ENCODE measurements around the gene TVP23A. TPM values are rescaled to one million over a fixed set of nuclear protein-coding genes. Genes with fewer than 3 reads are reported as not detected.

The TVP23A gene
- total and polyA plus RNA-seq, 2 donors (not counting 1 experiment from before 2014, with no cell fraction given), result 0.37 to 3.2 TPM

- H3K4me1 ChIP-seq (ENCODE audit: control insufficient read depth in 2 of 2, insufficient read depth in 2 of 2, low read length in 2 of 2), result peaks cover 27 to 39% of the 10 kb centered on the region in 2 donors
- no peaks in the 10 kb centered on the region for H3K36me3 ChIP-seq (replicated peaks in 1 of 2; ENCODE audit: control extremely low read depth in 1 of 2, control insufficient read depth in 1 of 2, extremely low read depth in 1 of 2, insufficient read depth in 2 of 2, low read length in 1 of 2)
- no peaks in the 10 kb centered on the region for H4K20me1 ChIP-seq (ENCODE audit: control insufficient read depth, insufficient read depth, low read length, poor library complexity, severe bottlenecking)
- no peak overlapping the region for H3K4me2 ChIP-seq (replicated peaks; ENCODE audit: low read depth, low read length, poor library complexity, severe bottlenecking)
- intact Hi-C loops (cut with micrococcal nuclease), result no loop called here
- H3K27me3 ChIP-seq (replicated peaks in 1 of 4; ENCODE audit: control extremely low read depth in 1 of 4, control insufficient read depth in 3 of 4, insufficient read depth in 4 of 4, low read length in 3 of 4), result no peaks in the 10 kb centered on the region
- no peak overlapping the region for H3K9ac ChIP-seq (ENCODE audit: low read length)
- Mint-ChIP-seq H3K9me3 (ENCODE audit: insufficient read depth) (no peaks in the 10 kb centered on the region), H3K27ac (no peak overlapping the region), H3K4me1 (peaks cover 59% of the 10 kb centered on the region), H3K4me3 (no peak overlapping the region), H3K27me3 (no peaks in the 10 kb centered on the region)
- H3K27ac ChIP-seq (ENCODE audit: low read length in 2 of 2), result no peak overlapping the region
- POLR2A ChIA-PET, result no interaction called here
- CTCF ChIA-PET, result interaction anchor here (0.6 to 1.5 kb wide), 4 partner anchors 9 to 18 kb away, joined by 3 read pairs; no protein-coding TSS in a partner anchor
- no peak overlapping the region for H2AFZ ChIP-seq (ENCODE audit: insufficient read depth, low read depth, low read length, poor library complexity, severe bottlenecking)
- H3K9me3 ChIP-seq (ENCODE audit: control extremely low read depth in 1 of 3, control insufficient read depth in 2 of 3, insufficient read depth in 1 of 3, low read length in 2 of 3), result no peaks in the 10 kb centered on the region
- H3K79me2 ChIP-seq (ENCODE audit: control insufficient read depth, insufficient read depth, low read length), result no peaks in the 10 kb centered on the region
- 40% methylated on average over 1 of the region's 4 CpGs for WGBS (ENCODE audit: insufficient coverage)
- TF ChIP-seq EZH2 (IDR thresholded peaks at IDR 0.05; ENCODE audit: borderline replicate concordance, insufficient read depth, low read depth, low read length, poor library complexity, severe bottlenecking), result no peak
- no peak for TF ChIP-seq CTCF (IDR thresholded peaks at IDR 0.05)
- DNase-seq (no peak), ATAC-seq (ENCODE audit: low read depth) (no peak)
- no peak overlapping the region for H3K4me3 ChIP-seq (ENCODE audit: control extremely low read depth in 1 of 5, extremely low read depth in 1 of 5, insufficient read depth in 1 of 5, low read depth in 2 of 5, low read length in 4 of 5)
These were observed 31.9 kb upstream of the TVP23A start for GRCh38 chr16:10850478-10850850.

- intact Hi-C loops (cut with micrococcal nuclease), result no loop called here
- no peak overlapping the region for H3K9ac ChIP-seq (ENCODE audit: low read length)
- Mint-ChIP-seq H3K27me3 (no peaks in the 10 kb centered on the region), H3K27ac (no peak overlapping the region), H3K4me1 (peaks cover 59% of the 10 kb centered on the region), H3K9me3 (ENCODE audit: insufficient read depth) (no peaks in the 10 kb centered on the region), H3K4me3 (no peak overlapping the region)
- H3K27me3 ChIP-seq (replicated peaks in 1 of 4; ENCODE audit: control extremely low read depth in 1 of 4, control insufficient read depth in 3 of 4, insufficient read depth in 4 of 4, low read length in 3 of 4), result no peaks in the 10 kb centered on the region
- H3K4me3 ChIP-seq (ENCODE audit: control extremely low read depth in 1 of 5, extremely low read depth in 1 of 5, insufficient read depth in 1 of 5, low read depth in 2 of 5, low read length in 4 of 5), result no peak overlapping the region
- ATAC-seq (ENCODE audit: low read depth) (no peak), DNase-seq (no peak)
- TF ChIP-seq CTCF (IDR thresholded peaks at IDR 0.05) (no peak), EZH2 (IDR thresholded peaks at IDR 0.05; ENCODE audit: borderline replicate concordance, insufficient read depth, low read depth, low read length, poor library complexity, severe bottlenecking) (no peak)
- H3K9me3 ChIP-seq (ENCODE audit: control extremely low read depth in 1 of 3, control insufficient read depth in 2 of 3, insufficient read depth in 1 of 3, low read length in 2 of 3), result no peaks in the 10 kb centered on the region
- no peak overlapping the region for H2AFZ ChIP-seq (ENCODE audit: insufficient read depth, low read depth, low read length, poor library complexity, severe bottlenecking)
- H3K79me2 ChIP-seq (ENCODE audit: control insufficient read depth, insufficient read depth, low read length), result no peaks in the 10 kb centered on the region
- POLR2A ChIA-PET, result interaction anchor here (0.7 kb wide), 2 partner anchors 28 to 61 kb away, joined by 5 to 12 read pairs; no protein-coding TSS in a partner anchor
- H3K4me2 ChIP-seq (replicated peaks; ENCODE audit: low read depth, low read length, poor library complexity, severe bottlenecking), result no peak overlapping the region
- CTCF ChIA-PET, result interaction anchor here (0.7 to 1.5 kb wide), 4 partner anchors 11 to 20 kb away, joined by 3 to 4 read pairs (median 3); no protein-coding TSS in a partner anchor
- H3K27ac ChIP-seq (ENCODE audit: low read length in 2 of 2), result no peak overlapping the region
- no peaks in the 10 kb centered on the region for H3K36me3 ChIP-seq (replicated peaks in 1 of 2; ENCODE audit: control extremely low read depth in 1 of 2, control insufficient read depth in 1 of 2, extremely low read depth in 1 of 2, insufficient read depth in 2 of 2, low read length in 1 of 2)
- peaks cover 26 to 39% of the 10 kb centered on the region in 2 donors for H3K4me1 ChIP-seq (ENCODE audit: control insufficient read depth in 2 of 2, insufficient read depth in 2 of 2, low read length in 2 of 2)
- no peaks in the 10 kb centered on the region for H4K20me1 ChIP-seq (ENCODE audit: control insufficient read depth, insufficient read depth, low read length, poor library complexity, severe bottlenecking)
- WGBS (ENCODE audit: insufficient coverage), result 88% methylated on average over 4 of the region's 7 CpGs
These were observed 31.3 kb upstream of the TVP23A start for GRCh38 chr16:10849736-10850477.
